SK-N-SH treated with all-trans-retinoic acid at 6 μM for 48 hours (cell line): ENCODE measurements around the gene HOXA6.

Experiments used
- ARNTL ChIP-seq: fragments of 450-650 bp; formaldehyde crosslinking; IDR thresholded peaks from 2 replicates; pipeline ENCODE4 v1.5.0; 2020; ENCODE audit warnings: low read depth, mild to moderate bottlenecking, moderate library complexity, borderline replicate concordance
- CREB5 ChIP-seq: fragments of 250-450 bp; sonication (Bioruptor Pico); IDR thresholded peaks from 2 replicates; pipeline ENCODE4 v1.5.1; 2020; ENCODE audit warnings: low read depth, mild to moderate bottlenecking, moderate library complexity
- CSDC2 ChIP-seq: fragments of 250-450 bp; sonication (Bioruptor Pico); IDR thresholded peaks from 2 replicates; pipeline ENCODE4 v1.5.0; 2020; ENCODE audit warnings: mild to moderate bottlenecking, moderate library complexity
- CSRNP3 ChIP-seq: fragments of 250-450 bp; sonication (Bioruptor Pico); IDR thresholded peaks from 2 replicates; pipeline ENCODE4 v1.5.1; 2021; ENCODE audit warnings: mild to moderate bottlenecking, moderate library complexity
- ESRRG ChIP-seq: fragments of 250-450 bp; sonication (Bioruptor Pico); IDR thresholded peaks from 2 replicates; pipeline ENCODE4 v1.6.1; 2021; ENCODE audit warnings: mild to moderate bottlenecking
- OSR1 ChIP-seq: fragments of 250-450 bp; sonication (Bioruptor Pico); IDR thresholded peaks from 2 replicates; pipeline ENCODE4 v1.8.0; 2022; ENCODE audit warnings: moderate library complexity, mild to moderate bottlenecking, inconsistent platforms
- PATZ1 ChIP-seq: fragments of 250-450 bp; sonication (Bioruptor Pico); IDR thresholded peaks from 2 replicates; pipeline ENCODE4 v1.8.0; 2020; ENCODE audit warnings: mild to moderate bottlenecking, moderate library complexity, borderline replicate concordance
- RARB ChIP-seq: fragments of 250-450 bp; sonication (Bioruptor Pico); IDR thresholded peaks from 2 replicates; pipeline ENCODE4 v1.8.0; 2021; ENCODE audit warnings: mild to moderate bottlenecking, moderate library complexity
- SNAI2 ChIP-seq: fragments of 250-450 bp; sonication (Bioruptor Pico); IDR thresholded peaks from 2 replicates; pipeline ENCODE4 v1.5.0; 2020; ENCODE audit warnings: mild to moderate bottlenecking, moderate library complexity
- TOX ChIP-seq: fragments of 250-450 bp; sonication (Bioruptor Pico); IDR thresholded peaks from 2 replicates; pipeline ENCODE4 v1.8.0; 2021; ENCODE audit warnings: mild to moderate bottlenecking, moderate library complexity, borderline replicate concordance
- TSHZ2 ChIP-seq: fragments of 250-450 bp; sonication (Bioruptor Pico); IDR thresholded peaks from 2 replicates; pipeline ENCODE4 v1.5.0; 2020; ENCODE audit warnings: mild to moderate bottlenecking, moderate library complexity
- ZFP3 ChIP-seq: fragments of 250-450 bp; sonication (Bioruptor Pico); IDR thresholded peaks from 2 replicates; pipeline ENCODE4 v1.5.0; 2020; ENCODE audit warnings: mild to moderate bottlenecking, moderate library complexity
- ZFP30 ChIP-seq: fragments of 450-650 bp; formaldehyde crosslinking; IDR thresholded peaks from 2 replicates; pipeline ENCODE4 v1.5.0; 2022; ENCODE audit warnings: mild to moderate bottlenecking, moderate library complexity
- ZNF8 ChIP-seq: fragments of 450-650 bp; formaldehyde crosslinking; IDR thresholded peaks from 2 replicates; pipeline ENCODE4 v1.5.0; 2020; ENCODE audit warnings: mild to moderate bottlenecking, moderate library complexity

DNA sequence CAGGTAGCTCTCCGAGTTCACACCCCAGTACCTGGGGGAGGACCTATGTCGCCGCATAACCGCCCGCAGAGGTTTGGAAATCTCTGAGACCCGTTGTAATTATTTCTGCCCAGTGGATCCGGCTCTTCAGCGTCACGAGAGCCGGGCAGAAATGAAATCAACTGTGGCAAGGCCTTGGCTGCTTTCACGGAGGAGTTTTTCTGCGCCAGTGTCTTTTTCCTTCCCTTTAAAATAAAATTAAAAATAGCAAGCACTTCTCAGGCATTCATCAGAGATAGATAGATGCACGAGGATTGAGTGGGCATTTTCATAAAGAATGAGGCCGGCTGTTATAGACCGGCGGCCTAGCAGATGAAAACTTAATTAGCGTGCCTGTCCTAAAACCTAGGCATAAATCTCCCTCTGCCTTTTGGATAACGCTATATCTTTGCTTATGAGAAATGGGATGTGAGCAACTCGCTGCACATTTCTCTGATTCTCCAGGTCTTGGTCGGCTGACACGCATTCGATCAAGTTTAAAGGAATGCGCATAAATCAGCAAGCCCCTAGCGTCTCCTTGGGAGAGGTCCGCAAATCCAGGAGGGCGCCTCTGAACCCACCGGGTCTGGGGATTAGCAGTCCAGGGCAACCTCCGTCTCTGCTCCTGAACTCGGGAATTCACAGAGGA is 45.9 kb upstream of the HOXA6 start:
- TF ChIP-seq PATZ1 (CRISPR knock-in tag): no peak
- TF ChIP-seq ZNF8 (CRISPR knock-in tag): no peak
- TF ChIP-seq ZFP30 (CRISPR knock-in tag): no peak
- TF ChIP-seq CREB5 (CRISPR knock-in tag): no peak
- TF ChIP-seq TOX: no peak
- TF ChIP-seq RARB (CRISPR knock-in tag): no peak
- TF ChIP-seq TSHZ2 (CRISPR knock-in tag): no peak
- TF ChIP-seq ZFP3 (CRISPR knock-in tag): no peak
- TF ChIP-seq ARNTL (CRISPR knock-in tag): no peak
- no peak for TF ChIP-seq ESRRG
- TF ChIP-seq CSRNP3 (CRISPR knock-in tag): no peak
- TF ChIP-seq SNAI2 (CRISPR knock-in tag): no peak
- no peak for TF ChIP-seq OSR1 (CRISPR knock-in tag)
- no peak for TF ChIP-seq CSDC2
